Raji (cell line): ENCODE data around the gene ATG7.

Source experiments
- POLR2A ChIP-seq: IDR thresholded peaks from 2 replicates; pipeline ENCODE4 v1.6.1; 2011; ENCODE audit warnings: low read depth, low read length, control low read depth; ENCODE audit not compliant: insufficient read depth

The ATG7 gene

DNA sequence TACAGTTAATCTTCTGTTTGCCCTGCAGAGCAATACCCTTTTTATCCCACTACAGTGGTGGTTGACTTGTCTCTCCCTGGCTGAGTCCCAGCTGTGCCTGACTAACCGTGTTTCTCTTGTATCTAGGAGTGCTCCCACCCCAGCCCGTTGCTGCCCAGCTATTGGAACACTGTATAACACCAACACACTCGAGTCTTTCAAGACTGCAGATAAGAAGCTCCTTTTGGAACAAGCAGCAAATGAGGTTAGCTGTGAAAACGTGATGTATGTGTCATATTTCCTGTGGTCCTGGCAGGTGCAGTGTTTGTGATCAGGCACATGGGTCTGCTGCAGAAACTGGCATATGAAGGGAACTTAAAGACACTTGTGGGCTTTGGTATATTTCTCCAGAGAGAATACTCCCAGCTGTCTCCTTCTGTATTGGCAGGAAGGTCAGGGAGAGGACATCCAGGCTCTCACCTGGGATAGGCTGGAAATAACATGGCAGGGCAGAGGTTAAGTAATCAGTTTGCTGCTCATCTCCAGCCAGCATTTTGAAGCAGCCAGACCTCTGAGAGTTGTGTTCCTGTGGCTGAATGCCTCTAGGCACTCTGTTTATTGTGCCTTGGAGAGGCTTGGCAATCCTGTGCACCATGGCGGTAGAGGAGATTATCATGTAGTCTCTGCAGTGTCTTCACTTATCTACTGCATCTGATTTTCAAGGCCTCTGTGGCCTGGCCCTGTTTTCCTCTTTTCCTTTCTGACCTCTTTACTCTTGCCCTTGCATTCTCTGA is 34.8 kb downstream of the ATG7 start:
- no peak for TF ChIP-seq POLR2A

GRCh38 chr3:11307830-11308432 is 35.7 kb downstream of the ATG7 start:
- TF ChIP-seq POLR2A = no peak

DNA sequence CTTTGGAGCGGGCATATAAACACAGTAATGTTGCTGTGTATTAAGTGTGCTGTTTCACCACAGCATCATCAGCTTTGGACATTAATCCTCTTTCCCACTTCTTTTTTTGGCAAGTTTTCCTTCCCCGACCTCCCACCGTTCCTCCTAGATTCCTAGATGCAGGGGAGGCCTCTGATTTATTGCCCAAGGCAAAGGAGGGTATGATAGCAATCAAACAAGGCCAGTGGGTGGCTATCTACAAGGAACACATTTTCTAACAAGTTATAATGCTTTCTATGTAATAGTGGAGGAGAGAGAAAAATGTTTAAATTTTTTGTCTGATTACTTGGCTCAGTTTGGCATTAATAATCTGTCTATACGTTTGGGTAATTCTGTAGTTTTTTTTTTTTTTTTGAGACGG is 38.1 kb downstream of the ATG7 start:
- TF ChIP-seq POLR2A = no peak

GRCh38 chr3:11312166-11312565 is 40.0 kb downstream of the ATG7 start:
- TF ChIP-seq POLR2A = no peak

DNA sequence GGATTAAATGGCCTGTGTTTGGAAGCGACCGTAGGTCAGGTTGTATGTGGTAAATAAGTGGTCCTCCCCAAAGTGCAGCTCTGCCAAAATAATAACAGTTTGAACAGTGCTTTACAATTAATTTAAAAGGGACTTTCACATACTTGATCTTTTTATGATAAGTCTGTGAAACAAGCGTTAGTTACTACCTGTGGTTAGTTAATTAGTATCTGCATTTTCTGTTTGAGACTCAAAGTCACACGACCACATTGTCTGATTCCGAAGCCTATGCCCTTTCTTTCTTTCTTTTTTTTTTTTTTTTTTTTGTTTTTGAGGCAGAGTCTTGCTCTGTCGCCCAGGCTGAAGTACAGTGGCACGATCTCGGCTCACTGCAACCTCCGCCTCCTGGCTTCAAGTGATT is 45.1 kb downstream of the ATG7 start:
- no peak for TF ChIP-seq POLR2A

DNA sequence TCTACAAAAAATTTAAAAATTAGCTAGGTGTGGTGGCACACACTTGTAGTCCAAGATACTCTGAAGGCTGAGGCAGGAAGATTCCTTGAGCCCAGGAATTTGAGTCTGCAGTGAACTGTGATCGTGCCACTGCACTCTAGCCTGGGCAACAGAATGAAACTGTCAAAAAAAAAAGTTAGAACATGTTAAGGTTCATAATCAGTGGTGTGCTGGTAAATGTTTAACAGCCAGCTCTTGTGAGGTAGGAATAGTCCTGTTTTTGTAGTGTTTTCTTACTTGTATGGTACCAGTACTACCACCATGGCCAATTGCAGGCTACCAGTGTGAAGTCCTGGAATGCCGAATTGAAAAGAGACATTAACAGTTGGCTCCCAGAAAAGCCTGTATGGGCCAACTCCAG is 50.7 kb downstream of the ATG7 start:
- no peak for TF ChIP-seq POLR2A

DNA sequence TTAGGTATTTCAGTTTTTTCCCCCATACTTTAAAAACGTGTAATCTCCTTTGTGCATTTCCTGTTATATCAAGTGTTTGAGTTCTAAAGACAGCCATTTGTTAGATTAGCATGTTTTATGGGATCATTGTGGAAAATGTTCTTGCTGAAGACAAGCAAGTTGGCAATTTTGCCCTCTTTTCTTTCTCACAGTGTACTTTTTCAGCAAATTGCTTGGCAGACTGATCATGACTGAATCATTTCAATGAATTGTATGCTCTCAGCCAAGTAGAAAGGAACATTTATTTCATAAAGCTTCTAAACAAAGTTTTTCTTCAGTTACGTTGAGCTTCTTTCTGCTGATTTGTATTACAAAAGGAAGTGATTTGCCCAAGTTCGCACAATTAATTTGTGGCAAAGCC is 51.6 kb downstream of the ATG7 start:
- TF ChIP-seq POLR2A = no peak

- no peak for TF ChIP-seq POLR2A
These were observed 55.4 kb downstream of the ATG7 start for GRCh38 chr3:11327619-11328018.

DNA sequence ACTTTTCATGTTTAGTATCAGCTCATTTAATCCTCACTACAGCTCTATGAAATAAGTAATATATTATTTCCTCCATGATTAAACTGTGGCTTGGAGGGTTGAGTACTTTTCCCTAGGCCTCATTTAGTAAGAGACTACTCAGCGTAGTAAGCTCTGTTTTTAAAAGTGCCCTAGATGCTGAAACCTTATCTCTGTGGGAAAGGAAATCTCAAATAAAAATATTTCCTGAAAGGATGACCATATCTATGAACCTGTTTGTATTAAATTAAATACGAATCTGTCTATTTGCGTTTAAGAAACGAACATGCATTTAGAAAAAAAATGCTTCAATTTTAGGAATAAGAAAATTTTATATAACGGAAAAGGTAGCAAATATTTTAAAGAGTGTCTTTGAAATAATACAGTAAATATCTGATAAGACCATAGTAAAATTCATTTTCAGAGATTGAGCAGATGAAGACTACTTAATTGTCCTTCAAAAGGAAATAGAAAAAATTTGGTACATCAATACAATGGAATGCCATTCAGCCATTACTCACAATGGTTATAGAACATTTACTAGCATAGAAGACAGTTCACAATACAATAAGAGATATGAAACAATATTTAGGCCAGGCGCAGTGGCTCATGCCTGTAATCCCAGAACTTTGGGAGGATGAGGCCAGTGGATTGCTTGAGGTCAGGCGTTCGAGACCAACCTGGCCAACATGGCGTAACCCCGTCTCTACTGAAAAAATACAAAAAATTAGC is 56.2 kb downstream of the ATG7 start:
- no peak for TF ChIP-seq POLR2A

GRCh38 chr3:11329777-11330176 is 57.6 kb downstream of the ATG7 start:
- TF ChIP-seq POLR2A = no peak

DNA sequence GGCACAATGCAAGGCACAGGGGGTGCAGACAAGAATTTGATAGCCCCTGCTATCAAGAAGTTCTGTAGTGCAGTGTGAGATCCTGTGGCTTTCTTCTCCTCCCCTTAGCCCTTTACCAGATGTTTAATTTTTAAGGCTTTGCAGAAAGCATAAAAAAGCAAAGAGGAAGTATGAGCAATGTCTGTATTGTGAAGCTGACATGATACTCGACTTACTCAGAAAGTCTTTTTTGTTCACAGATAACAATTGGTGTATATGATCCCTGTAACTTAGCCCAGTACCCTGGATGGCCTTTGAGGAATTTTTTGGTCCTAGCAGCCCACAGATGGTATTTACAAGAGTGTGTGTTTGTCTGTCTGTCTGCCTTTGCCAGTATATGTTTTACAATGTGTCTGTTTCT is 58.9 kb downstream of the ATG7 start:
- TF ChIP-seq POLR2A = no peak

DNA sequence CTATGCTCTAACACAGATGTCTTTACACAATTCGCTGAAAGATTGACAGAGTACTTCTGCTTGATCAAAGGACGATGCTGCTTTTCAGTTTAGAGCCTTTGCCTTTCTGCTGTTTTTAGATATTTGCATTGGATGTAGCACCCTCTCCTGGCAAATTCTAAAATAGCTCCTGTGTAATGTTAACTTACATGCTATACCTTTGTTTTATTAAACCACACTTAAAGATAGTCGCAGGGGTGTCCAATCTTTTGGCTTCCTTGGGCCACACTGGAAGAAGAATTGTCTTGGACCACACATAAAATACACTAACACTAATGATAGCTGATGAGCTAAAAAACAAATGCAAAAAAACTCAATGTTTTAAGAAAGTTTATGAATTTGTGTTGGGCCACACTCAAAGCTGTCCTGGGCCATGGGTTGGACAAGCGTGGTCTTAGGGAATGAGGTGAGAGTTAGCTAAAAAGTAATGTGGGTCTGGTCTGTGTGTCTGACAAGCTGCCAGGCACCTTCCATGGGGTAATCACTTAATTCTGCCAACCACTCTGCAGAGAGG is 62.9 kb downstream of the ATG7 start:
- no peak for TF ChIP-seq POLR2A

DNA sequence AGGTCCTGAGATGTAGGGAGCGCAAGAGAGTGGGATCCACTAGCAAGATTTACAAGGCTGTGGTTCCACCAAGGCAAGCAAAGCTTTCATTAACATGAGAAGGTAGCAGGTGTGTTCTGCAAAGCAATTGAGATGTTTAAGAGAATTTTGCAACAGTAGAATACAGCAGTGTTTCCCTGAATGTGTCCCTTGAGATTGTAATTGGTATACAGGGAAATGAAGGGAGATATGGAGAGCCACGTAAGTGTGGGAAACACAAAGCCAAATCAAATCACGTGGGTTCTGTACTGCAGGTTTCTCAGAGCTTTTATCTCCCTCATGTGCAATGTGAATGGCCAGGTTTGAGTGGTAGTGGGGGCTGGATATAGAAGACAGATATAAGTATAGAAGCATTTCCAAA is 67.3 kb downstream of the ATG7 start:
- TF ChIP-seq POLR2A = no peak

DNA sequence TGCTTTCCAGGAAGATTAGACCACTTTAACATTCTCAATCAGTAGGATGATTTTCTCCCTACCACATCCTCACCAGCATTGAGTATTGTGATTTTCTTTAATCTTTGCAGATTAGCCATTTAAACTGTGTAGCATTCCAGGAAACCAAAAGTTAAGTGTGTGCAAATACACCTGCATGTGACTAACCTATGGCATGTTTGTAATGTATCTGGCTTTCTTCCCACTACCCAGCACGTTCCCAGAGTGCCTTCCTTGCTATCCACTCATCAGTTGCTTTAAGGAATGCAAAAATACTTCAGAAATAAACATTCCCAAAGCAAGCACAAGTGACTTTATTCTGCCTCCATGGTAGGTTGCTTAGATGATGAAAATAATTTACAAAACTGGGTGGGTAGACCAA is 74.2 kb downstream of the ATG7 start:
- TF ChIP-seq POLR2A = no peak

DNA sequence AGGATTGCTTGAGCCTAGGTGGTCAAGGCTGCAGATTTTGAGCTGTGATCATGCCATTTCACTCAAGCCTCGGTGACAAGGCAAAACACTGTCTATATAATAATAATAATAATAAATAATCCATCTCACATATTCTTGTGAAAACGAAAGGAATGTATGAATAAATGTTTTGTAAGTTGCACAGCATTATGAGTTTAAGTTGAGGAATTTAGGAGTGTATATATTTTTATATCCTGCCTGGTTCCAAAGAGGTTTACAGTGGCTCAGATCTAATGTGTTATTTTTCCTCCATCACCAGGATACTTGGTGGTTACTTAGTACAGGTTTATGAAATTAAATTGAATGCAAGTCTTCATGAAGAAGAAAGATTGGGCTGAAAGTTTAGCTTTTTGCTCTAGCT is 77.2 kb downstream of the ATG7 start:
- TF ChIP-seq POLR2A = no peak

GRCh38 chr3:11350374-11350773 is 78.2 kb downstream of the ATG7 start:
- no peak for TF ChIP-seq POLR2A

DNA sequence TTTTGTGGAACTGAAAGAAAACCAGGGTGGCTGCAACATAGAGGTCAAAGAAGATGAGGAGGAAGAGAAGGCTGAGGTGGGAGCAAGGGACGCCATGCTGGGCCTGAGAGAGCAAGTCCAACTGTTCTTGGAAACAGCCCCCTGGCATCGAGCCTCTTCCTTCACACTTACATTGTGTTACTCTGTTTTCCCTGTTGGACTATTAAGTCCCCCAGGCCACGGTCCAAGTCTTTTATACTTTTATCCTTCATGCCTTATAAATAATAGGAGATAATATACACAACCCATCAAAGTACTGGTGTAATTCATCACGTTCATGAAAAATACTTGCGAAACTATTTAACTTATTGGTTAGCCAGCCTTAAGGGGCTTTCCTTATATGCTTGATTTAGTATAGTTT is 79.3 kb downstream of the ATG7 start:
- no peak for TF ChIP-seq POLR2A

DNA sequence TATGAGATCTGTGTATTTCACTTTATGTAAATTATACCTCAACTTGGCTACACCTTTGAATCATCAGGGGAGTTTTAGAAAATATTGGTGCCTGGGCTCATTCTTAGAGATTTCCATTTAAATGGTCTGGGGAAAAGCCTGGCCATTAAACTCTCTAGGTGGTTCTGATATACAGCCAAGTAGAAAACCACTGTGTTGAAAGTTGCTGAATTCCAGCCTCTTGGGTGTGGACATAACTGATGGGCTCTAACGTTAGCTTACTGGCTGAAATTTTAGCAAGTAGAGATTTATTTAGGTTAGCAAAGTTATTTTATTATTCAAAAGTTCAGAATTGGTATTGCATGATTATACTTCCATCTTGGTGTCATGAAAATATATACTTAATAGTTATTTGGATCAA is 84.1 kb downstream of the ATG7 start:
- no peak for TF ChIP-seq POLR2A
